GM10847 (cell line): Measurements from ENCODE around the gene GRB10.

Experiments
- POLR2A ChIP-seq: IDR thresholded peaks from 2 replicates; pipeline ENCODE4 v1.6.1; 2011; ENCODE audit not compliant: insufficient read length; ENCODE audit errors: extremely low read depth

GRB10 gene

GRCh38 chr7:50591480-50592438 is 190.9 kb downstream of the GRB10 start:
- TF ChIP-seq POLR2A: no peak

GRCh38 chr7:50591098-50591479 is 191.6 kb downstream of the GRB10 start:
- no peak for TF ChIP-seq POLR2A

- no peak for TF ChIP-seq POLR2A
These were observed 192.2 kb downstream of the GRB10 start for GRCh38 chr7:50590535-50590934.

- TF ChIP-seq POLR2A: no peak
These were observed 193.3 kb downstream of the GRB10 start for GRCh38 chr7:50589364-50589763.

- no peak for TF ChIP-seq POLR2A
These were observed 193.8 kb downstream of the GRB10 start for GRCh38 chr7:50588937-50589336.

- TF ChIP-seq POLR2A: no peak
These were observed 195.0 kb downstream of the GRB10 start for GRCh38 chr7:50587737-50588136.

GRCh38 chr7:50584793-50585408 is 197.8 kb downstream of the GRB10 start:
- TF ChIP-seq POLR2A: no peak

- no peak for TF ChIP-seq POLR2A
These were observed 198.3 kb downstream of the GRB10 start for GRCh38 chr7:50584386-50584785.

- no peak for TF ChIP-seq POLR2A
These were observed 202.6 kb downstream of the GRB10 start for GRCh38 chr7:50580057-50580456.

GRCh38 chr7:50577569-50577968 is 205.1 kb downstream of the GRB10 start:
- TF ChIP-seq POLR2A: no peak

GRCh38 chr7:50567715-50568261 is 214.9 kb downstream of the GRB10 start:
- no peak for TF ChIP-seq POLR2A

GRCh38 chr7:50565977-50566376 is 216.7 kb downstream of the GRB10 start:
- no peak for TF ChIP-seq POLR2A

GRCh38 chr7:50565559-50565916 is 217.2 kb downstream of the GRB10 start:
- TF ChIP-seq POLR2A: no peak

- no peak for TF ChIP-seq POLR2A
These were observed 217.8 kb downstream of the GRB10 start, which contains the start of gene DDC for GRCh38 chr7:50564640-50565558. Gene DDC, minus strand, starts transcription at chr7:50565405. Its CDS starts 21,320 bp downstream, at chr7:50544085.

- no peak for TF ChIP-seq POLR2A
These were observed 218.5 kb downstream of the GRB10 start for GRCh38 chr7:50564171-50564570.

- no peak for TF ChIP-seq POLR2A
These were observed 220.6 kb downstream of the GRB10 start for GRCh38 chr7:50562136-50562535.
